NCI-H1694 treated with DMSO at 0.1 percent for 48 hours (cell line): ENCODE measurements around the gene ZNF839.

ENCODE experiments used
- DNase-seq: peaks from one replicate; lab custom pipeline; 2025; lab: John Stamatoyannopoulos, UW

ZNF839 gene

DNA sequence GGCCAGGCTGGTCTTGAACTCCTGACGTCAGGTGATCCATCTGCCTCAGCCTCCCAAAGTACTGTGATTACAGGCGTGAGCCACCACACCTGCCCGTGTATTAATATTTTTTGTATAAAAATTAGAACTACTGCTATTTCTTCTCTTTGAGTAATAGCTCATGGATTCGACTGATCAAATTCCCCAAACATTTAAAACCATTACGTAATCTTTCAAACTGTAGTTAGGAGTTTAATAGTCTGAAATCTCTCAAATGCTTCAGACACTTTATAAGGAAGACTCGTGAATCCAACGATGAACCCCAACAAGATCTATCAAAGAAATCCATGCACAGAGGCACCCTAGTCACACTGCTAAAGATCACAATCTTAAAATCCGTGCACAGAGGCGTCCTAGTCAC lies 59.3 kb downstream of the ZNF839 start:
- DNase-seq, result no peak

DNA sequence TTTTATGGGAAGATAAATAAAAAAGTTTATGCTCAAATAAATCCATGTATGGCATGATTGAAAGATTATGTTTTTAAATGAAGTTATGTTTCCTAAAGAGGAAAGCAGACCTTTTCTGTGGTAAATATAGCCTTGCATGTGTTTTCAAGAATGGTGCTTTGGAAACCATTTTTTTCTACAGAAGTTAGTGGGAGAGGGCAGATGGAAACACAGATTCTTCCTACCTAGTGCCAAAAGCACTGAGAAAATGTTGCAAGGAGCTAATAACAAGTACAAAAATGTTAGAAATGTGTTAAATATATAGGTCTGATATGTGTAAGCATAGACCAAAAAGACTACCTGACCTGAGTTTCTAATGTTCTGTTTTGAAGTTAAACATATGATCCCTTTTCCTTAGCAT lies 67.5 kb downstream of the ZNF839 start:
- DNase-seq, result no peak

DNA sequence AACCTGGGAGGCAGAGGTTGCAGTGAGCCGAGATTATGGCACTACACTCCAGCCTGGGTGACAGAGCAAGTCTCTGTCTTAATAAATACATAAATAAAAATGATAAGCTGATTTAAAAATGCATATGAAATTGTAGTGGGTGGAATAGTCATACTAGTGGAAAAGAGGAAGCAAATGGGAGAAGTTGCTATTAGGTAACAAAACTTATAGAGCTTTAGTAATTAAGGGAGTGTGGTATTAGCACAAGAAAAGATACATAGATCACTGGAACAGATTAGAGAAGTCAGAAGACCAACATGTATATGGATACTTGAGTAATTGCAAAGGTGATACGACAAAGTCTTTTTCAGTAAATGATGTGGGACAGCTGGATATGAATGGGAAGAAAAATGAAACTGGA lies 69.7 kb downstream of the ZNF839 start:
- no peak for DNase-seq

DNA sequence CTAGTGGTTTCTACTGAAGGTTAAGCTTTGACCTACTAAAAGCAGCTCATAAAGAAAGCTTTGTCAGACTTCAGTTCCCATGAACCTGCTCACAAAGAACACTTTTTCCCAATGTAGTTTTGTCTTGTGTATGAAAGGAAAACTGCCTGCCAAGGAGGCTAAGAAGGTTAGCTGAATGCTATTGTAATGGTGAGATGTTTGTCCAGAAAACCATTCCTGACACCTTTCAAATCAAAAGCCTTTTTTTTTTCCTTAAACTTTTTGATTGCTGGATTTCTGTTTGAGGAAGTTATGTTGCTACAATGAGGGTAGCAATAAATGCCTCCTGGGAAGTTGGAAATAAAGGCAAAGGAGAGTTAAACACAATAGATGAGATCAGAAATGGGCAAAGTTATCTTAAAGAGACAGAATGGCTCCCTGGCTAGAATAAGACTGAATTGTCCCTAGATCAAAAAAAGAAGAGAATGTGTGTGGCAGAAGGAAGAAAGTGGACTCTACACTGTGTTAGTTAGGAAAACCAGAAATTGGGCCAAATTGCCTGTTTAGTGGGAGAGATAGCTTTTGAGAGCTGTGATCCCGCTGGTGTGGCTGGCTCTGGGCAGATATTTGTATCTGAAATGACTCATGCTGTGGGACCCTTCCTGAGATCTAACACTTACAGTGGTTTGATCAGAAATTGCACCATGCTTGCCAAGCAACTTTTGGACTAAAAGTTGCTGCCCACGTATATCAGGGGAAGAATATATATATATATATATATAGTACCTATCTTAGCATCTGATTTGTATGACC lies 70.7 kb downstream of the ZNF839 start:
- DNase-seq, result no peak
